Right lobe of liver (tissue), 6 donors: ENCODE results near the gene TEF. TPM values are rescaled to one million over a fixed set of nuclear protein-coding genes. Genes with fewer than 3 reads are reported as not detected.

Experiments used
- ATAC-seq, 4 donors: fragments of 200-7000 bp; cut with Tn5 transposase; one replicate each; pipeline ENCODE4 v1.9.1; 2020; ENCODE audit warnings: mild to moderate bottlenecking in 4 of 4, moderate library complexity in 4 of 4
- DNase-seq, 3 donors: peaks; one replicate each; pipeline ENCODE4 v3.0.0-alpha.2; 2020
- H3K27ac ChIP-seq, 3 donors: fragments of 200-600 bp; one replicate each; pipeline ENCODE4 v1.8.0; 2022
- H3K27me3 ChIP-seq, 2 donors: fragments of 200-600 bp; one replicate each; pipeline ENCODE4 v1.8.0; 2022
- H3K36me3 ChIP-seq, 4 donors: fragments of 200-600 bp; sonication (generic) in 1 of 4; one replicate each; pipeline versions ENCODE4 v1.5.1 to v1.8.0; 2017 to 2022; ENCODE audit warnings: control low read depth in 1 of 4
- H3K4me1 ChIP-seq, 4 donors: fragments of 200-600 bp; sonication (generic) in 1 of 4; one replicate each; pipeline versions ENCODE4 v1.5.1 to v1.8.0; 2017 to 2022; ENCODE audit warnings: control low read depth in 1 of 4
- H3K4me3 ChIP-seq, 3 donors: fragments of 200-600 bp; one replicate each; pipeline ENCODE4 v1.8.0; 2022
- H3K9me3 ChIP-seq, 4 donors: fragments of 200-600 bp; sonication (generic) in 1 of 4; one replicate each; pipeline versions ENCODE4 v1.5.1 to v1.8.0; 2017 to 2022; ENCODE audit warnings: control low read depth in 1 of 4
- POLR2A ChIP-seq: fragments of 450-650 bp; IDR thresholded peaks from one replicate; pipeline ENCODE4 v1.6.1; 2017; ENCODE audit warnings: antibody characterized with exemption, mild to moderate bottlenecking
- WGBS: methylation state at CpG from one replicate; pipeline ENCODE4 v1.1.6; 2018; ENCODE audit warnings: low coverage, low lambda C conversion rate; ENCODE audit not compliant: insufficient coverage; ENCODE audit errors: missing lambda C conversion rate; 5-methylcytosine and 5-hydroxymethylcytosine counted together
- intact Hi-C, 2 donors: fragments of 100-400 bp; cut with DNase I; formaldehyde crosslinking; loops; one replicate each; pipeline versions ENCODE4 v1.11.2 to v1.14.1; 2022
- total RNA-seq, 6 experiments: library from RNA; depleted of rRNA in 2 of 6; stranded (reverse); fragments of >200 nt in 2 of 6; fragmentation: NEBNext Ultra II Directional in 3 of 6; extraction: Animal tissue kit (Norgen Biotek cat#: 25700) in 3 of 6; gene quantifications; one replicate each; pipeline versions ENCODE4 v1.1.0 to v1.2.4, GENCODE V29; 2016 to 2023
- TF ChIP-seq, protein P1 (sequence below), 4 donors: fragments of 200-600 bp in 3 of 4; fragments of 450-650 bp in 1 of 4; IDR thresholded peaks; one replicate each; pipeline versions ENCODE4 v1.5.1 to v1.8.0; 2016 to 2022; ENCODE audit warnings: antibody characterized with exemption in 4 of 4, mild to moderate bottlenecking in 2 of 4
- donor health status: DM: no; HTN: yes; CAD: no.
- donor health status: DM: no; HTN: no; CAD: no.
- donor health status: DM: no; HTN: no; CAD: no.
- donor health status: DM: no; HTN: yes; CAD: no.
- donor health status: DM: no; HTN: yes; CAD: no.

Gene TEF
- total RNA-seq, 6 experiments from 2014 or later, result 6.1 to 28.9 (median 15.5) TPM

DNA sequence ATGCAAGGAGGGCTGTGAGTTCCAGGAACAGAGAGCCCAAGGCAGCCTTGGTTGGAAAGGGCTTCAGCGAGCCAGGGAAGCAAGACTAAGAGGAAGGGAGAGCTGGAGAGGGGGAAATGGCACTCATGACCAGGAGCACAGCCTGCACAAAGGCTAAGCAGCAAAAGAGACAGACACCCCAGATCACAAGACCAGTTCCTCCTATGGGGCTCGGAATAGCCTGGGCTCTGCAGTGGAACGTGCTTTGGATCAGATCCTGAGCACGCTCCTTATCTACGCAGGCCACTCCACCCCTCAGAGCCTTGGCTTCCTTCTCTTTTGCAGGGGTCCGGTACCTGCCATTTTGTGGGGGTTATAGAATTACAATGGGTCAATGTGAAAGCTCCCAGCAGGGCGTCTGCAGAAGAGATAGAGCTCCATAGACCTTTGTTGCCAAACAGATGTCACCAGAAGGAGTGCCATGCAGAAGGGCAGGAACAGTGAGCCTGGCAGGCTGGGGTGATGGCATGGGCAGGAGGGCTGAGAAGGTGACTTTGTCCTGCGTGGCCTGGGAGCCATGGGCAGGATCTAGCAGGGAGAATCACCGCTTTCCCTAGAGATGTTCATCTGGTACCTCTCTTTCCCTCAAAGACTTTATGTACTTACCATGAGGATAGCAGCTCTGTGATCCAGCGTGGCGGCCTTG, 46.6 kb upstream of the TEF start:
- ATAC-seq, result no peak
- H3K4me1 ChIP-seq, result peaks cover 0 to 21% (median 7%) of the 10 kb centered on the region in 4 donors
- no peak for DNase-seq
- peak overlapping the region in 1 of 3 donors; percentile 26 for H3K27ac ChIP-seq
- WGBS, result 80% methylated on average over 1 of the region's 11 CpGs
- H3K36me3 ChIP-seq, result peaks cover 0 to 32% (median 14%) of the 10 kb centered on the region in 4 donors
- no peak overlapping the region for H3K4me3 ChIP-seq
- no peaks in the 10 kb centered on the region for H3K27me3 ChIP-seq
- intact Hi-C loops, result no loop called here
- H3K9me3 ChIP-seq, result no peaks in the 10 kb centered on the region
- TF ChIP-seq POLR2A, result no peak
- TF ChIP-seq, protein P1, sequence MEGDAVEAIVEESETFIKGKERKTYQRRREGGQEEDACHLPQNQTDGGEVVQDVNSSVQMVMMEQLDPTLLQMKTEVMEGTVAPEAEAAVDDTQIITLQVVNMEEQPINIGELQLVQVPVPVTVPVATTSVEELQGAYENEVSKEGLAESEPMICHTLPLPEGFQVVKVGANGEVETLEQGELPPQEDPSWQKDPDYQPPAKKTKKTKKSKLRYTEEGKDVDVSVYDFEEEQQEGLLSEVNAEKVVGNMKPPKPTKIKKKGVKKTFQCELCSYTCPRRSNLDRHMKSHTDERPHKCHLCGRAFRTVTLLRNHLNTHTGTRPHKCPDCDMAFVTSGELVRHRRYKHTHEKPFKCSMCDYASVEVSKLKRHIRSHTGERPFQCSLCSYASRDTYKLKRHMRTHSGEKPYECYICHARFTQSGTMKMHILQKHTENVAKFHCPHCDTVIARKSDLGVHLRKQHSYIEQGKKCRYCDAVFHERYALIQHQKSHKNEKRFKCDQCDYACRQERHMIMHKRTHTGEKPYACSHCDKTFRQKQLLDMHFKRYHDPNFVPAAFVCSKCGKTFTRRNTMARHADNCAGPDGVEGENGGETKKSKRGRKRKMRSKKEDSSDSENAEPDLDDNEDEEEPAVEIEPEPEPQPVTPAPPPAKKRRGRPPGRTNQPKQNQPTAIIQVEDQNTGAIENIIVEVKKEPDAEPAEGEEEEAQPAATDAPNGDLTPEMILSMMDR (IDR thresholded peaks at IDR 0.05), result no peak

- intact Hi-C loops, result no loop called here
- TF ChIP-seq, protein P1 (IDR thresholded peaks at IDR 0.05), result no peak
- TF ChIP-seq POLR2A, result no peak
- DNase-seq (no peak), ATAC-seq (no peak)
- H3K4me1 ChIP-seq, result peaks cover 0 to 31% (median 9%) of the 10 kb centered on the region in 4 donors
- peaks cover 0 to 22% (median 6%) of the 10 kb centered on the region in 4 donors for H3K36me3 ChIP-seq
- WGBS, result 85% methylated on average over 4 of the region's 14 CpGs
- no peaks in the 10 kb centered on the region for H3K9me3 ChIP-seq
- H3K27me3 ChIP-seq, result no peaks in the 10 kb centered on the region
- no peak overlapping the region for H3K4me3 ChIP-seq
- H3K27ac ChIP-seq, result no peak overlapping the region
Measured at GRCh38 chr22:41338614-41339212, 43.0 kb upstream of the TEF start.

GRCh38 chr22:41339823-41340222, 41.9 kb upstream of the TEF start:
- H3K36me3 ChIP-seq, result peaks cover 0 to 21% (median 4%) of the 10 kb centered on the region in 4 donors
- intact Hi-C loops, result no loop called here
- H3K9me3 ChIP-seq, result no peaks in the 10 kb centered on the region
- TF ChIP-seq, protein P1 (IDR thresholded peaks at IDR 0.05), result no peak
- no peak for TF ChIP-seq POLR2A
- DNase-seq (no peak), ATAC-seq (no peak)
- WGBS, result no CpG with 5 or more reads among the region's 18 CpGs
- H3K27ac ChIP-seq, result no peak overlapping the region
- H3K4me1 ChIP-seq, result peaks cover 0 to 28% (median 9%) of the 10 kb centered on the region in 4 donors
- H3K27me3 ChIP-seq, result no peaks in the 10 kb centered on the region
- H3K4me3 ChIP-seq, result no peak overlapping the region

DNA sequence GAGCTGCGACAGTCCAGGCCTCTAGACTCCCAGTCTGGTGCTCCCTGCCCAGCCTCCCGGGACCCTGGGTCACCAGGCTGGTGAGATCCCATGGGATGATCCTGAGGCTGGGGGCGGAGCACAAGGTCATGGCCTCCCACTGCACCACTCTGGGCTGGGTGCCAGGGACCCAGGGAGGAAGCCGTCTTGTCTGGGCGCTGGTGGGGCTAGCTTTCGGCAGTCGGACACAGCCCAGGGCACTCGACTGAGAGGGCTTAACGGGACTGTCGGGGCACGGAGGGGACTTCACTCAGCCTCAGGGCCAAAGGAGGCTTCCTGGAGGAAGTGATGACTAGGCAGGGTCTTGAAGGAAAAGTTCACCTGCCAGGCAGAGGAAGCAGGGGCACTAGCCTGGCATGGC, 41.4 kb upstream of the TEF start:
- no peak for DNase-seq
- TF ChIP-seq POLR2A, result no peak
- TF ChIP-seq, protein P1 (IDR thresholded peaks at IDR 0.05), result no peak
- Histone ChIP-seq H3K36me3 (peaks cover 0 to 21% (median 5%) of the 10 kb centered on the region in 4 donors), H3K4me1 (peaks cover 0 to 27% (median 10%) of the 10 kb centered on the region in 4 donors), H3K9me3 (no peaks in the 10 kb centered on the region), H3K4me3 (no peak overlapping the region), H3K27ac (no peak overlapping the region), H3K27me3 (no peaks in the 10 kb centered on the region)
- intact Hi-C loops, result no loop called here
- WGBS, result 60% methylated on average over 1 of the region's 11 CpGs
- ATAC-seq, result no peak
